Measurements from ENCODE around the gene DNAH2.

DNA sequence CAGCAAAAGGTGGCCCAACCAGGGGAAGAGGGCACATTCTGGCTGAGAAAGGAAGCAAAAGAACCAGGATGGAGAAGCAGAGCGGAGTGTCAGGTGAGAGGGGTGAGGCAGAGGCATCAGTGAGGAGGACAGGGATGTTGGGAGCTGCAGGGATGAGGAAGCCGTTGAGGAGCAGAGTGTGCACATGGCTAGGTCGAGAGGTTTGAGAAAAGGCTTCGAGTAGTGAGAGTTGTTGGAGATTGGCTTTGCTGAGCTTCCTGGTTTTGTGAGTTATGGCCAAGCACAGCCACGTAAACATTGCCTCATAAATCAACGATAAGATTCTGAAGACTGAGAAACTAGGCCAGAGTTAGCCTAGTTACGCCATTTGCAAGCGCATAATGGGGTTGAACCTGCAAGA, 26.9 kb downstream of the DNAH2 start:
- TF ChIP-seq, protein P1, sequence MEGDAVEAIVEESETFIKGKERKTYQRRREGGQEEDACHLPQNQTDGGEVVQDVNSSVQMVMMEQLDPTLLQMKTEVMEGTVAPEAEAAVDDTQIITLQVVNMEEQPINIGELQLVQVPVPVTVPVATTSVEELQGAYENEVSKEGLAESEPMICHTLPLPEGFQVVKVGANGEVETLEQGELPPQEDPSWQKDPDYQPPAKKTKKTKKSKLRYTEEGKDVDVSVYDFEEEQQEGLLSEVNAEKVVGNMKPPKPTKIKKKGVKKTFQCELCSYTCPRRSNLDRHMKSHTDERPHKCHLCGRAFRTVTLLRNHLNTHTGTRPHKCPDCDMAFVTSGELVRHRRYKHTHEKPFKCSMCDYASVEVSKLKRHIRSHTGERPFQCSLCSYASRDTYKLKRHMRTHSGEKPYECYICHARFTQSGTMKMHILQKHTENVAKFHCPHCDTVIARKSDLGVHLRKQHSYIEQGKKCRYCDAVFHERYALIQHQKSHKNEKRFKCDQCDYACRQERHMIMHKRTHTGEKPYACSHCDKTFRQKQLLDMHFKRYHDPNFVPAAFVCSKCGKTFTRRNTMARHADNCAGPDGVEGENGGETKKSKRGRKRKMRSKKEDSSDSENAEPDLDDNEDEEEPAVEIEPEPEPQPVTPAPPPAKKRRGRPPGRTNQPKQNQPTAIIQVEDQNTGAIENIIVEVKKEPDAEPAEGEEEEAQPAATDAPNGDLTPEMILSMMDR (IDR thresholded peaks at IDR 0.05) = no peak
- no peak for TF ChIP-seq POLR2A (IDR thresholded peaks at IDR 0.05)
